HepG2 (cell line): Measurements from ENCODE around the gene GRK3. TPM values are rescaled to one million over a fixed set of nuclear protein-coding genes. Genes with fewer than 3 reads are reported as not detected.
A peak's percentile ranks its signal among the peaks of the same experiment; 100 is the strongest.

Source experiments
- CBX1 ChIP-seq: IDR thresholded peaks from one replicate; pipeline ENCODE4 v1.6.1; 2016; ENCODE audit warnings: antibody characterized with exemption, low read depth
- CEBPG ChIP-seq: IDR thresholded peaks from 2 replicates; pipeline ENCODE4 v1.6.1; 2016
- HMG20B ChIP-seq: conservative IDR thresholded peaks from 2 replicates; pipeline ENCODE4 v1.6.1; 2016; ENCODE audit warnings: missing genetic modification reagents, missing compliant biosample characterization
- HNF4A ChIP-seq: sonication (generic); formaldehyde crosslinking; IDR thresholded peaks from 2 replicates; pipeline ENCODE4 v1.4.0; 2020; ENCODE audit warnings: missing genetic modification reagents
- HOMEZ ChIP-seq: IDR thresholded peaks from 2 replicates; pipeline ENCODE4 v1.6.1; 2016; ENCODE audit warnings: low read depth
- HOXA5 ChIP-seq: sonication (generic); formaldehyde crosslinking; IDR thresholded peaks from 2 replicates; pipeline ENCODE4 v1.4.0; 2020; ENCODE audit warnings: missing genetic modification reagents
- KDM5B ChIP-seq: sonication (generic); formaldehyde crosslinking; IDR thresholded peaks from 2 replicates; pipeline ENCODE4 v1.4.0; 2020; ENCODE audit warnings: missing genetic modification reagents, mild to moderate bottlenecking, borderline replicate concordance
- MED1 ChIP-seq: sonication (generic); formaldehyde crosslinking; IDR thresholded peaks from 2 replicates; pipeline ENCODE4 v1.4.0; 2020; ENCODE audit warnings: missing genetic modification reagents
- NFYC ChIP-seq: IDR thresholded peaks from 2 replicates; pipeline ENCODE4 v1.6.1; 2016; ENCODE audit warnings: missing genetic modification reagents, missing compliant biosample characterization
- NR1H2 ChIP-seq: sonication (generic); formaldehyde crosslinking; IDR thresholded peaks from 2 replicates; pipeline ENCODE4 v1.8.1; 2022; ENCODE audit warnings: low read depth, missing genetic modification reagents, borderline replicate concordance
- RARA ChIP-seq: IDR thresholded peaks from 2 replicates; pipeline ENCODE4 v1.6.1; 2016; ENCODE audit warnings: missing genetic modification reagents, missing compliant biosample characterization
- SIX4 ChIP-seq: sonication (generic); formaldehyde crosslinking; IDR thresholded peaks from 2 replicates; pipeline ENCODE4 v1.4.0; 2020; ENCODE audit warnings: missing genetic modification reagents
- ZMYM3 ChIP-seq: sonication (generic); formaldehyde crosslinking; IDR thresholded peaks from 2 replicates; pipeline ENCODE4 v1.5.1; 2020; ENCODE audit warnings: mild to moderate bottlenecking, missing genetic modification reagents
- ZNF501 ChIP-seq: sonication (generic); formaldehyde crosslinking; IDR thresholded peaks from 2 replicates; pipeline ENCODE4 v1.5.1; 2020; ENCODE audit warnings: mild to moderate bottlenecking, moderate library complexity, missing genetic modification reagents
- ZNF547 ChIP-seq: sonication (generic); formaldehyde crosslinking; IDR thresholded peaks from 2 replicates; pipeline ENCODE4 v1.5.1; 2020; ENCODE audit warnings: mild to moderate bottlenecking, missing genetic modification reagents
- ZNF816 ChIP-seq: sonication (generic); formaldehyde crosslinking; IDR thresholded peaks from 2 replicates; pipeline ENCODE4 v1.8.0; 2022; ENCODE audit warnings: missing genetic modification reagents, mild to moderate bottlenecking, borderline replicate concordance
- ZSCAN12 ChIP-seq: sonication (generic); formaldehyde crosslinking; IDR thresholded peaks from 2 replicates; pipeline ENCODE4 v1.9.0; 2021; ENCODE audit warnings: mild to moderate bottlenecking, missing genetic modification reagents
- polyA plus RNA-seq, 8 experiments: library from polyadenylated mRNA; depleted of rRNA in 3 of 8; stranded (reverse) in 7 of 8; unstranded in 1 of 8; fragments of >200 nt; fragmentation: Illumina TruSeq in 4 of 8; extraction: Trizol in 4 of 8; gene quantifications; 2 replicates each; pipeline versions ENCODE4 v1.2.1 to v1.2.3, GENCODE V29; 2011 to 2016; ENCODE audit warnings: low read depth in 4 of 8, missing spikeins in 1 of 8, mixed read lengths in 1 of 8; ENCODE audit not compliant: insufficient read depth in 1 of 8
- total RNA-seq, 5 experiments: library from RNA; depleted of rRNA; stranded (reverse); fragments of >200 nt; fragmentation: Illumina TruSeq; extraction: Trizol; gene quantifications; 2 replicates each; pipeline ENCODE4 v1.2.3, GENCODE V29; 2016; ENCODE audit warnings: low read depth in 1 of 5
- TF ChIP-seq, protein P1 (sequence below), 2 experiments: sonication (generic) in 1 of 2; formaldehyde crosslinking in 1 of 2; IDR thresholded peaks; 2 replicates each; pipeline versions ENCODE4 v1.5.1 to v1.6.1; 2011 to 2020; ENCODE audit warnings: borderline replicate concordance in 1 of 2, low read depth in 1 of 2, low read length in 1 of 2, mild to moderate bottlenecking in 1 of 2, missing genetic modification reagents in 1 of 2, moderate library complexity in 1 of 2
- TF ChIP-seq, protein P2 (sequence below): sonication (generic); formaldehyde crosslinking; conservative IDR thresholded peaks from 2 replicates; pipeline ENCODE4 v1.4.0; 2020; ENCODE audit warnings: mild to moderate bottlenecking, missing genetic modification reagents, moderate library complexity
- TF ChIP-seq, protein P3 (sequence below): IDR thresholded peaks from 2 replicates; pipeline ENCODE4 v1.4.0; 2020; ENCODE audit warnings: mild to moderate bottlenecking, missing genetic modification reagents

The GRK3 gene
- total and polyA plus RNA-seq, 2 of the 13 experiments (the other 11 are each of a cell fraction or from before 2014, with no cell fraction given): 8.5 to 16.7 TPM

- TF ChIP-seq, protein P1, sequence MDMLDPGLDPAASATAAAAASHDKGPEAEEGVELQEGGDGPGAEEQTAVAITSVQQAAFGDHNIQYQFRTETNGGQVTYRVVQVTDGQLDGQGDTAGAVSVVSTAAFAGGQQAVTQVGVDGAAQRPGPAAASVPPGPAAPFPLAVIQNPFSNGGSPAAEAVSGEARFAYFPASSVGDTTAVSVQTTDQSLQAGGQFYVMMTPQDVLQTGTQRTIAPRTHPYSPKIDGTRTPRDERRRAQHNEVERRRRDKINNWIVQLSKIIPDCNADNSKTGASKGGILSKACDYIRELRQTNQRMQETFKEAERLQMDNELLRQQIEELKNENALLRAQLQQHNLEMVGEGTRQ (IDR thresholded peaks at IDR 0.05; ENCODE audit: low read depth, low read length): 0 out of 2 replicates have a peak, but pooled peaks have one; percentile 9
- TF ChIP-seq, protein P1 (CRISPR knock-in tag; IDR thresholded peaks at IDR 0.05; ENCODE audit: borderline replicate concordance): no peak
- TF ChIP-seq ZSCAN12 (no peak), HNF4A (CRISPR knock-in tag) (peak; percentile 41; the same call in 1 of the 2 replicates), ZMYM3 (CRISPR knock-in tag) (peak; percentile 54; the same call in 1 of the 2 replicates), SIX4 (CRISPR knock-in tag) (no peak), ZNF816 (CRISPR knock-in tag) (no peak), MED1 (CRISPR knock-in tag) (peak; percentile 30; the same call in 1 of the 2 replicates), NR1H2 (CRISPR knock-in tag) (no peak), CEBPG (CRISPR knock-in tag) (peak; percentile 26; the same call in 1 of the 2 replicates), ZNF547 (CRISPR knock-in tag) (no peak), CBX1 (no peak), RARA (CRISPR knock-in tag) (0 out of 2 replicates have a peak, but pooled peaks have one; percentile 4), HOMEZ (CRISPR knock-in tag) (no peak), HOXA5 (CRISPR knock-in tag) (no peak), ZNF501 (CRISPR knock-in tag) (no peak), KDM5B (CRISPR knock-in tag) (no peak), HMG20B (CRISPR knock-in tag) (no peak), NFYC (no peak)
- TF ChIP-seq, protein P2, sequence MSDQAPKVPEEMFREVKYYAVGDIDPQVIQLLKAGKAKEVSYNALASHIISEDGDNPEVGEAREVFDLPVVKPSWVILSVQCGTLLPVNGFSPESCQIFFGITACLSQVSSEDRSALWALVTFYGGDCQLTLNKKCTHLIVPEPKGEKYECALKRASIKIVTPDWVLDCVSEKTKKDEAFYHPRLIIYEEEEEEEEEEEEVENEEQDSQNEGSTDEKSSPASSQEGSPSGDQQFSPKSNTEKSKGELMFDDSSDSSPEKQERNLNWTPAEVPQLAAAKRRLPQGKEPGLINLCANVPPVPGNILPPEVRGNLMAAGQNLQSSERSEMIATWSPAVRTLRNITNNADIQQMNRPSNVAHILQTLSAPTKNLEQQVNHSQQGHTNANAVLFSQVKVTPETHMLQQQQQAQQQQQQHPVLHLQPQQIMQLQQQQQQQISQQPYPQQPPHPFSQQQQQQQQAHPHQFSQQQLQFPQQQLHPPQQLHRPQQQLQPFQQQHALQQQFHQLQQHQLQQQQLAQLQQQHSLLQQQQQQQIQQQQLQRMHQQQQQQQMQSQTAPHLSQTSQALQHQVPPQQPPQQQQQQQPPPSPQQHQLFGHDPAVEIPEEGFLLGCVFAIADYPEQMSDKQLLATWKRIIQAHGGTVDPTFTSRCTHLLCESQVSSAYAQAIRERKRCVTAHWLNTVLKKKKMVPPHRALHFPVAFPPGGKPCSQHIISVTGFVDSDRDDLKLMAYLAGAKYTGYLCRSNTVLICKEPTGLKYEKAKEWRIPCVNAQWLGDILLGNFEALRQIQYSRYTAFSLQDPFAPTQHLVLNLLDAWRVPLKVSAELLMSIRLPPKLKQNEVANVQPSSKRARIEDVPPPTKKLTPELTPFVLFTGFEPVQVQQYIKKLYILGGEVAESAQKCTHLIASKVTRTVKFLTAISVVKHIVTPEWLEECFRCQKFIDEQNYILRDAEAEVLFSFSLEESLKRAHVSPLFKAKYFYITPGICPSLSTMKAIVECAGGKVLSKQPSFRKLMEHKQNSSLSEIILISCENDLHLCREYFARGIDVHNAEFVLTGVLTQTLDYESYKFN (CRISPR knock-in tag): peak; percentile 57
- TF ChIP-seq, protein P3, sequence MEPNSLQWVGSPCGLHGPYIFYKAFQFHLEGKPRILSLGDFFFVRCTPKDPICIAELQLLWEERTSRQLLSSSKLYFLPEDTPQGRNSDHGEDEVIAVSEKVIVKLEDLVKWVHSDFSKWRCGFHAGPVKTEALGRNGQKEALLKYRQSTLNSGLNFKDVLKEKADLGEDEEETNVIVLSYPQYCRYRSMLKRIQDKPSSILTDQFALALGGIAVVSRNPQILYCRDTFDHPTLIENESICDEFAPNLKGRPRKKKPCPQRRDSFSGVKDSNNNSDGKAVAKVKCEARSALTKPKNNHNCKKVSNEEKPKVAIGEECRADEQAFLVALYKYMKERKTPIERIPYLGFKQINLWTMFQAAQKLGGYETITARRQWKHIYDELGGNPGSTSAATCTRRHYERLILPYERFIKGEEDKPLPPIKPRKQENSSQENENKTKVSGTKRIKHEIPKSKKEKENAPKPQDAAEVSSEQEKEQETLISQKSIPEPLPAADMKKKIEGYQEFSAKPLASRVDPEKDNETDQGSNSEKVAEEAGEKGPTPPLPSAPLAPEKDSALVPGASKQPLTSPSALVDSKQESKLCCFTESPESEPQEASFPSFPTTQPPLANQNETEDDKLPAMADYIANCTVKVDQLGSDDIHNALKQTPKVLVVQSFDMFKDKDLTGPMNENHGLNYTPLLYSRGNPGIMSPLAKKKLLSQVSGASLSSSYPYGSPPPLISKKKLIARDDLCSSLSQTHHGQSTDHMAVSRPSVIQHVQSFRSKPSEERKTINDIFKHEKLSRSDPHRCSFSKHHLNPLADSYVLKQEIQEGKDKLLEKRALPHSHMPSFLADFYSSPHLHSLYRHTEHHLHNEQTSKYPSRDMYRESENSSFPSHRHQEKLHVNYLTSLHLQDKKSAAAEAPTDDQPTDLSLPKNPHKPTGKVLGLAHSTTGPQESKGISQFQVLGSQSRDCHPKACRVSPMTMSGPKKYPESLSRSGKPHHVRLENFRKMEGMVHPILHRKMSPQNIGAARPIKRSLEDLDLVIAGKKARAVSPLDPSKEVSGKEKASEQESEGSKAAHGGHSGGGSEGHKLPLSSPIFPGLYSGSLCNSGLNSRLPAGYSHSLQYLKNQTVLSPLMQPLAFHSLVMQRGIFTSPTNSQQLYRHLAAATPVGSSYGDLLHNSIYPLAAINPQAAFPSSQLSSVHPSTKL: peak; percentile 29; the same call in 1 of the 2 replicates
Observed at GRCh38 chr22:25554238-25554671, 10.2 kb upstream of the GRK3 start (continued).
